ENCODE measurements around the gene PCBP3.

GRCh38 chr21:45913886-45914285 is 270.4 kb downstream of the PCBP3 start:
- TF ChIP-seq CTCF (IDR thresholded peaks at IDR 0.05) (no peak), EZH2 (IDR thresholded peaks at IDR 0.05) (no peak)
